ENCODE data around the gene UQCR10.

The UQCR10 gene

DNA sequence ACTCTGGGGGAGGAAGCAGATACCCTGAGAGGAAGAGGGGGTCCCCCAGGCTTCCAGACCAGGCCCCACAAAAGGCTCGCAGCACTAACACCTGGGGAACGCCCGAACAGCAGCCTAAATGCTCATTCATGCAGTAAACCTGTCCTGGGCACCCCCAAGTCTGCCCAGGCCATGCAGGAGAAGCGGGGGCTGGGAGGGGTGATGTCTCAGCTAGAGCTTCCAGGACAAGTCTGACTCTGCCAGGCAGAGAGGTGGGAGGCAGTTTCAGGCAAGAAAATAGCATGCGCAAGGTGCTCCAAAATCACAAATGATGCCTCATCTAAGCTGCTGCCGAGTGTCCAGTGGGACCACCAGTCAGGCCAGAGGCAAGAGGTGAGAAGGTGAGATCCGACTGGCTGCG is 32.8 kb upstream of the UQCR10 start:
- Histone ChIP-seq H3K4me1 (ENCODE audit: low read depth, poor library complexity, severe bottlenecking) (no peaks in the 10 kb centered on the region), H3K9ac (no peak overlapping the region), H2AFZ (ENCODE audit: low read depth) (no peak overlapping the region), H3K4me2 (no peak overlapping the region), H3K27ac (no peak overlapping the region), H3K4me3 (IDR thresholded peaks at IDR 0.05; ENCODE audit: insufficient read depth, low read depth, low read length) (no peak overlapping the region), H3K27me3 (ENCODE audit: insufficient read depth, low read depth) (no peaks in the 10 kb centered on the region), H3K36me3 (ENCODE audit: insufficient read depth) (no peaks in the 10 kb centered on the region), H3K79me2 (ENCODE audit: insufficient read depth, low read depth) (no peaks in the 10 kb centered on the region), H4K20me1 (ENCODE audit: insufficient read depth) (no peaks in the 10 kb centered on the region)
- TF ChIP-seq, protein P1, sequence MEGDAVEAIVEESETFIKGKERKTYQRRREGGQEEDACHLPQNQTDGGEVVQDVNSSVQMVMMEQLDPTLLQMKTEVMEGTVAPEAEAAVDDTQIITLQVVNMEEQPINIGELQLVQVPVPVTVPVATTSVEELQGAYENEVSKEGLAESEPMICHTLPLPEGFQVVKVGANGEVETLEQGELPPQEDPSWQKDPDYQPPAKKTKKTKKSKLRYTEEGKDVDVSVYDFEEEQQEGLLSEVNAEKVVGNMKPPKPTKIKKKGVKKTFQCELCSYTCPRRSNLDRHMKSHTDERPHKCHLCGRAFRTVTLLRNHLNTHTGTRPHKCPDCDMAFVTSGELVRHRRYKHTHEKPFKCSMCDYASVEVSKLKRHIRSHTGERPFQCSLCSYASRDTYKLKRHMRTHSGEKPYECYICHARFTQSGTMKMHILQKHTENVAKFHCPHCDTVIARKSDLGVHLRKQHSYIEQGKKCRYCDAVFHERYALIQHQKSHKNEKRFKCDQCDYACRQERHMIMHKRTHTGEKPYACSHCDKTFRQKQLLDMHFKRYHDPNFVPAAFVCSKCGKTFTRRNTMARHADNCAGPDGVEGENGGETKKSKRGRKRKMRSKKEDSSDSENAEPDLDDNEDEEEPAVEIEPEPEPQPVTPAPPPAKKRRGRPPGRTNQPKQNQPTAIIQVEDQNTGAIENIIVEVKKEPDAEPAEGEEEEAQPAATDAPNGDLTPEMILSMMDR (conservative IDR thresholded peaks at IDR 0.05; ENCODE audit: low read depth, low read length), result no peak

DNA sequence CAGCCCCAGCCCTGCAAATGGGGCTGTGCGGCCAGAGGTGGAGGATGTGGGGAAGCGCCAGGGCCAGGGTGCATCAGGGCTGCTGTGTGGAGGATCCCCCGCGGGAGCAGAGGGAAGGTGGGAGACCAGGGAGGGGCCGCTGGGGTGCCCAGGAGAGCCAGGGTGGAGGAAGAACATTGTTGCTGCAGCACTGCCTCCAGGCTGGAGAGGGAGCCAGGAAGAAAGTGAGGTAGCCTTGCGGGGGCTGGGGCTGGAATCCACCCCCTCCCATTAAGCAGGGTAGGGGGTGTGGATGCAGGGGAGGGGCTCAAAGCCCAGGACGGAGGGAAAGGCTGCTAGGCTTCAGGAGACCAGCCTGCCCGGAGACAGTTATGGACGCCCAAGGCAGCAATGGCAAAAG is 32.3 kb upstream of the UQCR10 start:
- TF ChIP-seq, protein P1 (conservative IDR thresholded peaks at IDR 0.05; ENCODE audit: low read depth, low read length), result no peak
- H3K36me3 ChIP-seq (ENCODE audit: insufficient read depth), result no peaks in the 10 kb centered on the region
- H3K4me2 ChIP-seq, result no peak overlapping the region
- no peaks in the 10 kb centered on the region for H3K27me3 ChIP-seq (ENCODE audit: insufficient read depth, low read depth)
- H3K79me2 ChIP-seq (ENCODE audit: insufficient read depth, low read depth), result no peaks in the 10 kb centered on the region
- no peak overlapping the region for H3K9ac ChIP-seq
- H3K27ac ChIP-seq, result no peak overlapping the region
- no peaks in the 10 kb centered on the region for H4K20me1 ChIP-seq (ENCODE audit: insufficient read depth)
- no peaks in the 10 kb centered on the region for H3K4me1 ChIP-seq (ENCODE audit: low read depth, poor library complexity, severe bottlenecking)
- no peak overlapping the region for H3K4me3 ChIP-seq (IDR thresholded peaks at IDR 0.05; ENCODE audit: insufficient read depth, low read depth, low read length)
- H2AFZ ChIP-seq (ENCODE audit: low read depth), result no peak overlapping the region

DNA sequence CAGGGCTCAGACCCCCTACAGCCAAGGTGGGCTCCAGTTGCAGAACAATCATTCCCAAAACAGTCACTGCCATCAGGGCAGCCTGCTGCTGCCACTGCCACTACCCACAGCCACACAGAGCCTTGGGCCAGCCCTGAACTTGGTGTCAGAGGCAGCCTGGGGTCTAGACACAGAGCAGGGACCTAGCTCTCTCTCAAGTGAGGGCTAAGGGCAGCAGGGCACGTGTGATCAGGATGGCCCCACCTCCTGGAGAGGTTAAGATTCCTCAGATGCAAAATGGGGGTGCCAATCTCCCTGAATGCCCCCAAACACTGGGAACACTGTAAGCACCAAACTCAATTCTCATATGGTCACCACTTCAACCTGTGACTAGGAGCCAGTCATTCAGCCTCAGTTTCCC is 31.8 kb upstream of the UQCR10 start:
- Histone ChIP-seq H3K4me1 (ENCODE audit: low read depth, poor library complexity, severe bottlenecking) (no peaks in the 10 kb centered on the region), H3K36me3 (ENCODE audit: insufficient read depth) (no peaks in the 10 kb centered on the region), H3K27ac (no peak overlapping the region), H3K79me2 (ENCODE audit: insufficient read depth, low read depth) (no peaks in the 10 kb centered on the region), H2AFZ (ENCODE audit: low read depth) (no peak overlapping the region), H3K9ac (no peak overlapping the region), H3K4me3 (IDR thresholded peaks at IDR 0.05; ENCODE audit: insufficient read depth, low read depth, low read length) (no peak overlapping the region), H4K20me1 (ENCODE audit: insufficient read depth) (no peaks in the 10 kb centered on the region), H3K27me3 (ENCODE audit: insufficient read depth, low read depth) (no peaks in the 10 kb centered on the region), H3K4me2 (no peak overlapping the region)
- TF ChIP-seq, protein P1 (conservative IDR thresholded peaks at IDR 0.05; ENCODE audit: low read depth, low read length), result no peak

DNA sequence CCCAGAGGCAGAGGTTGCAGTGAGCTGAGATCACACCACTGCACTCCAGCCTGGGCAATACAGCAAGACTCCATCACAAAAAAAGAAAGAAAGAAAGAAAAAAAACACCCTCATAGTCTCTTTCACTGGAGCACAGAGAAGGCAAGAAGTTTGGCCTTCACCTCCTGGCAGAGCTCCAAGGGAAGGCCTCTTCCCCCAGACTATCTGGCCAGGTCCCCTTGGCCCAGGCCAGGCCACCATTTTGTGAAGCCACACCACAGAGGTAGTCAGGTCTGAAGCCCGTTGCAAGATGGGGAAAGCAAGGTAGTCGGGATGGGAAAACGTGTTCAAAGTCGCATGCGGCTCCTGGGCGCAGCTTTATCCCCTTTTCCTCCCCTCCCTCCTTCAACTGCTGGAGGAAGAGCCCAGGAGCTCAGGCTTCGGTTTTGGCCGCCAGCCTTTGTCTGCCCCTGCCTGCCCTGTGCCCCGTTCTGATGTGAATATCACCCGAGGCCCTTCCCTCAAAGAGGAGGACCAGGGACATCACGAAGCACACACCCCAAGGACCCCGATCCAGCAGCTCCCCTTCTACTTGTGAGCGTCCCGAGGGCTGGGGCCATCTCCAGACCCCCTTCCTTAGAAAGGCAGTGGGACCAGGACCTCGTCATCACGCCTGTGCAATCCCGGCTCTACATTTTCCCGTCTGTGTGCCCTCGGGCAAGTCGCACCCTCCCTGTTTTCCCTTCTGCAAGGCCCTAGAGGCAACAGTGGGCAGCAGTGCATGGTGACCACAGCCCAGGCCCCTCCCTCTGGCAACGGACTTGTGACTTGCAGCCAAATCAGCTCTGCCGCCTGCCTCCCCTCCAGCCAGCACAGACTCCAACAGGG is 29.7 kb upstream of the UQCR10 start:
- no peaks in the 10 kb centered on the region for H4K20me1 ChIP-seq (ENCODE audit: insufficient read depth)
- H2AFZ ChIP-seq (ENCODE audit: low read depth), result no peak overlapping the region
- H3K27me3 ChIP-seq (ENCODE audit: insufficient read depth, low read depth), result no peaks in the 10 kb centered on the region
- no peak overlapping the region for H3K9ac ChIP-seq
- H3K4me2 ChIP-seq, result no peak overlapping the region
- H3K27ac ChIP-seq, result no peak overlapping the region
- TF ChIP-seq, protein P1 (conservative IDR thresholded peaks at IDR 0.05; ENCODE audit: low read depth, low read length), result no peak
- no peak overlapping the region for H3K4me3 ChIP-seq (IDR thresholded peaks at IDR 0.05; ENCODE audit: insufficient read depth, low read depth, low read length)
- no peaks in the 10 kb centered on the region for H3K36me3 ChIP-seq (ENCODE audit: insufficient read depth)
- no peaks in the 10 kb centered on the region for H3K4me1 ChIP-seq (ENCODE audit: low read depth, poor library complexity, severe bottlenecking)
- H3K79me2 ChIP-seq (ENCODE audit: insufficient read depth, low read depth), result no peaks in the 10 kb centered on the region

Data from KMS-11 (cell line).